Adipose tissue (tissue), 3 donors: Measurements from ENCODE around the gene KRTAP4-16. TPM values are rescaled to one million over a fixed set of nuclear protein-coding genes. Genes with fewer than 3 reads are reported as not detected.
"Not testable (repeated sequence)": the region's sequence is repeated elsewhere in the genome, so short reads cannot be mapped to it uniquely, and the experiment has no call there.

Experiments used
- H3K27ac ChIP-seq: one replicate; pipeline ENCODE4 v1.5.1; 2013; ENCODE audit warnings: low read depth, low read length
- WGBS, 3 donors: extraction: QIAGEN DNeasy Blood & Tissue Kit; methylation state at CpG; one replicate each; pipeline ENCODE4 v1.1.7; 2013; 5-methylcytosine and 5-hydroxymethylcytosine counted together
- polyA plus RNA-seq, 3 donors: library from polyadenylated mRNA; stranded (reverse); fragments of 200-250 nt; gene quantifications; one replicate each; pipeline ENCODE4 v1.2.3, GENCODE V29; 2013
- donor health status: healthy with polysubstance abuse.
- donor health status: Bipolar disorder and iron deficiency.
- donor health status: healthy.

Gene KRTAP4-16
- polyA plus RNA-seq, 3 donors, result not detected

DNA sequence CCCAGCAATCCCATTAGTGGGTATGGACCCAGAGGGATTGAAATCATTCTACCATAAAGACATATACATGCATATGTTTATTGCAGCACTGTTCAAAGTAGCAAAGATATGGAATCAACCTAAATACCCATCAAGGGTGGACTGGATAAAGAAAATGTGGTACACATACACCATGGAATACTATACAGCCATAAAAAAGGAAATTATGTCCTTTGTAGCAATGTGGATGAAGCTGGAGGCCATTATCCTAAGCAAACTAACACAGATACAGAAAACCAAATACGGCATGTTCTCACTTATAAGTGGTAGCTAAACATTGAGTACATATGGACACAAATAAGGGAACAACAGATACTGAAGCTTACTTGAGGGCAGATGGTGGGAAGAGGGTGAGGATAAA, 44.5 kb downstream of the KRTAP4-16 start:
- H3K27ac ChIP-seq, result no peak overlapping the region
- WGBS, 3 donors, result 91 to 97% (median 97%) methylated on average over 1 of the region's 1 CpG

DNA sequence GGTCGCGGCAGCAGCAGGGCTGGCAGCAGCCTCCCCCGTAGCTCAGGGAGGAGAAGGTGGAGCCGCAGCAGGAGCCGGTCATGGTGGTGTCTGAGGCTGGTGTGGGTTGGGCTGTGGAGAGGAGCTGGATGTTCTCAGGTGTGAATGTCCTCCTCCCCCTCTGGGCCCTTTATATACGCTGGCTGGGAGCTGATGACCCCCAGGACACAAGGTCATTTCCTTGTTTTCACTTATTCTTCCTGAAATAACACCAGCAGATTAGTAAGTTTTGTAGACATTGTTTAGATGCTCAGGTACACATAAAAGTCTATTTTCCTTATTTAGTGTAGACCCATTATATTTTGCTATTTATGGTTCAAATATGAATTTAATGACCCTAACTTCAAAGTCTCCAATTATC, 46.9 kb downstream of the KRTAP4-16 start, which contains the start of gene KRTAP2-2:
Gene KRTAP2-2, minus strand, starts transcription at position 101 of the 400 bp plus-strand sequence. Its CDS starts 19 bp downstream, at position 82.
- H3K27ac ChIP-seq, result not testable (repeated sequence)
- 18 to 56% (median 56%) methylated on average over 1 of the region's 6 CpGs for WGBS, 3 donors

GRCh38 chr17:41054556-41054955, 47.5 kb downstream of the KRTAP4-16 start:
- 69 to 79% (median 77%) methylated on average over 6 to 7 of the region's 9 CpGs for WGBS, 3 donors
- not testable (repeated sequence) for H3K27ac ChIP-seq

DNA sequence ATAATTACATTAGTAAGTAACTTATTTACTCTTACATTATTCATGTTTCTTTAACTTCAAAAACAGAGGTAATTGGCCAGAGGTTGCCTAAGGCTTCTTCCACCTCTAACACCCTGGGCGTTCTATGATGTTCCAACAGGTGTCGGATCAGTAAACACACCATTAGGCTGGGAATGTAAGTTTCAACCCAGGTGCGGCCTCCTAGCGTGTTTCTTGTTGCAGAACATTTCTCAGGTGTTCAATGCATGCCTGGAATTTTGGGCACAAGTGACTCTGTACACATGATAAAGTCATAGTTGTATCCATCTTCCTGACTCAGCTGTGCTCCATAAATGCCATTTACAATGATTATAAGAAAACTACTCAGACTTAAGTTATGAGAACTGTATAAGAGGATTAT, 48.0 kb downstream of the KRTAP4-16 start:
- 64 to 89% (median 86%) methylated on average over 4 of the region's 4 CpGs for WGBS, 3 donors
- H3K27ac ChIP-seq, result no peak overlapping the region

GRCh38 chr17:41052566-41052965, 49.4 kb downstream of the KRTAP4-16 start:
- H3K27ac ChIP-seq, result no peak overlapping the region

Other genes with a start within 250 kb of the KRTAP4-16 start
- not detected for gene KRT12, start 235.0 kb downstream of the KRTAP4-16 start, polyA plus RNA-seq
- 1 to 10 TPM in 1 of 3 donors, under 1 TPM in 2; 0.03 to 6.9 (median 0.22) TPM for gene KRT20, start 217.0 kb downstream of the KRTAP4-16 start, polyA plus RNA-seq
- 1 to 10 TPM in 1 of 3 donors, under 1 TPM in 2; 0.61 to 1.8 (median 0.89) TPM for gene KRT23, start 164.6 kb downstream of the KRTAP4-16 start, polyA plus RNA-seq
- gene KRT39, start 135.3 kb downstream of the KRTAP4-16 start, polyA plus RNA-seq, result under 1 TPM in 1 of 3 donors, not detected in 2; 0.06 TPM
- gene KRT40, start 117.9 kb downstream of the KRTAP4-16 start, polyA plus RNA-seq, result under 1 TPM in 1 of 3 donors, not detected in 2; 0.15 TPM
- gene KRTAP3-3, start 108.0 kb downstream of the KRTAP4-16 start, polyA plus RNA-seq, result not detected
- gene KRTAP3-2, start 102.3 kb downstream of the KRTAP4-16 start, polyA plus RNA-seq, result not detected
- gene KRTAP3-1, start 93.1 kb downstream of the KRTAP4-16 start, polyA plus RNA-seq, result not detected
- under 1 TPM in 1 of 3 donors, not detected in 2; 0.07 TPM for gene KRTAP1-5, start 75.0 kb downstream of the KRTAP4-16 start, polyA plus RNA-seq
- not detected for gene KRTAP1-4, start 72.0 kb downstream of the KRTAP4-16 start, polyA plus RNA-seq
- gene KRTAP1-3, start 67.3 kb downstream of the KRTAP4-16 start, polyA plus RNA-seq, result not detected
- not detected for gene KRTAP1-1, start 60.8 kb downstream of the KRTAP4-16 start, polyA plus RNA-seq
- not detected for gene KRTAP2-1, start 54.9 kb downstream of the KRTAP4-16 start, polyA plus RNA-seq
- gene KRTAP2-2, start 47.0 kb downstream of the KRTAP4-16 start, polyA plus RNA-seq, result not detected
- gene KRTAP2-3, start 42.1 kb downstream of the KRTAP4-16 start, polyA plus RNA-seq, result not detected
- gene KRTAP2-4, start 36.3 kb downstream of the KRTAP4-16 start, polyA plus RNA-seq, result not detected
- gene KRTAP4-7, start 18.1 kb downstream of the KRTAP4-16 start, polyA plus RNA-seq, result not detected
- gene KRTAP4-8, start 4.1 kb downstream of the KRTAP4-16 start, polyA plus RNA-seq, result not detected
- gene KRTAP4-9, start 3.2 kb upstream of the KRTAP4-16 start, polyA plus RNA-seq, result not detected
- not detected for gene KRTAP4-11, start 16.2 kb upstream of the KRTAP4-16 start, polyA plus RNA-seq
- gene KRTAP4-12, start 22.0 kb upstream of the KRTAP4-16 start, polyA plus RNA-seq, result not detected
- not detected for gene KRTAP4-6, start 38.3 kb upstream of the KRTAP4-16 start, polyA plus RNA-seq
- not detected for gene KRTAP4-5, start 47.6 kb upstream of the KRTAP4-16 start, polyA plus RNA-seq
- not detected for gene KRTAP4-4, start 58.5 kb upstream of the KRTAP4-16 start, polyA plus RNA-seq
- not detected for gene KRTAP4-3, start 66.0 kb upstream of the KRTAP4-16 start, polyA plus RNA-seq
- not detected for gene KRTAP4-2, start 76.0 kb upstream of the KRTAP4-16 start, polyA plus RNA-seq
- not detected for gene KRTAP4-1, start 82.7 kb upstream of the KRTAP4-16 start, polyA plus RNA-seq
- gene KRTAP9-1, start 87.7 kb upstream of the KRTAP4-16 start, polyA plus RNA-seq, result not detected
- gene KRTAP9-2, start 124.4 kb upstream of the KRTAP4-16 start, polyA plus RNA-seq, result not detected
- not detected for gene KRTAP9-3, start 130.2 kb upstream of the KRTAP4-16 start, polyA plus RNA-seq
- not detected for gene KRTAP9-8, start 135.8 kb upstream of the KRTAP4-16 start, polyA plus RNA-seq
- not detected for gene KRTAP9-4, start 147.5 kb upstream of the KRTAP4-16 start, polyA plus RNA-seq
- not detected for gene KRTAP9-9, start 153.2 kb upstream of the KRTAP4-16 start, polyA plus RNA-seq
- gene KRTAP9-6, start 163.2 kb upstream of the KRTAP4-16 start, polyA plus RNA-seq, result not detected
- not detected for gene KRTAP9-7, start 173.5 kb upstream of the KRTAP4-16 start, polyA plus RNA-seq
- gene KRTAP29-1, start 200.6 kb upstream of the KRTAP4-16 start, polyA plus RNA-seq, result not detected
- not detected for gene KRTAP16-1, start 207.1 kb upstream of the KRTAP4-16 start, polyA plus RNA-seq
- gene KRTAP17-1, start 213.5 kb upstream of the KRTAP4-16 start, polyA plus RNA-seq, result not detected
- gene KRT33A, start 248.6 kb upstream of the KRTAP4-16 start, polyA plus RNA-seq, result not detected